VCaP (cell line): ENCODE data around the gene PLEKHH1.

Experiments
- H3K27ac ChIP-seq: fragments of 450-650 bp; 2 replicates; pipeline ENCODE4 v1.5.1; 2017
- CTCF ChIP-seq: fragments of 450-650 bp; conservative IDR thresholded peaks from 2 replicates; pipeline ENCODE4 v1.5.1; 2017; ENCODE audit warnings: mild to moderate bottlenecking, moderate library complexity

Gene PLEKHH1

GRCh38 chr14:67573228-67574010 lies 40.3 kb downstream of the PLEKHH1 start:
- TF ChIP-seq CTCF: no peak

DNA sequence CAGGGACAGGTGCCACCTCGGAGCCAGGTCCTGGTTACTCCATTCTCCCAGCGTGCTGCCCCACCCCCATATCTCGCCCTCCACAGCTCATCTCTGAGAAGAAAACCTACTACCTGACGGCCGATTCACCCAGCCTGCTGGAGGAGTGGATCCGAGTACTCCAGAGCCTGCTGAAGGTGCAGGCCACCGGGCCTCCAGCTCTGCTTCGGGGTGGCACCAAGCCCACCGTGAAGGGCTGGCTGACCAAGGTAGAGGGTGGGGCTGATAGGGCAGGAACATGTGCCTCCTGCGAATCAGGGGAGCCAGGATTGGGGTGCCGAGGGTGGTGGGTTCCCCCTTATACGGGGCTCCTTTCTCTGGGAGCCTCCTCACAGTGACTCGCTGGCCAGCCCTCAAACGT lies 41.1 kb downstream of the PLEKHH1 start:
- TF ChIP-seq CTCF: no peak
- H3K27ac ChIP-seq: no peak overlapping the region

More at GRCh38 chr14:67573228-67574010, 40.3 kb downstream of the PLEKHH1 start:
- H3K27ac ChIP-seq: no peak overlapping the region

- TF ChIP-seq CTCF: no peak
Measured at GRCh38 chr14:67574806-67575205, 41.7 kb downstream of the PLEKHH1 start.

GRCh38 chr14:67575684-67576083 lies 42.6 kb downstream of the PLEKHH1 start:
- no peak overlapping the region for H3K27ac ChIP-seq
- no peak for TF ChIP-seq CTCF

More at GRCh38 chr14:67574806-67575205, 41.7 kb downstream of the PLEKHH1 start:
- H3K27ac ChIP-seq: no peak overlapping the region

DNA sequence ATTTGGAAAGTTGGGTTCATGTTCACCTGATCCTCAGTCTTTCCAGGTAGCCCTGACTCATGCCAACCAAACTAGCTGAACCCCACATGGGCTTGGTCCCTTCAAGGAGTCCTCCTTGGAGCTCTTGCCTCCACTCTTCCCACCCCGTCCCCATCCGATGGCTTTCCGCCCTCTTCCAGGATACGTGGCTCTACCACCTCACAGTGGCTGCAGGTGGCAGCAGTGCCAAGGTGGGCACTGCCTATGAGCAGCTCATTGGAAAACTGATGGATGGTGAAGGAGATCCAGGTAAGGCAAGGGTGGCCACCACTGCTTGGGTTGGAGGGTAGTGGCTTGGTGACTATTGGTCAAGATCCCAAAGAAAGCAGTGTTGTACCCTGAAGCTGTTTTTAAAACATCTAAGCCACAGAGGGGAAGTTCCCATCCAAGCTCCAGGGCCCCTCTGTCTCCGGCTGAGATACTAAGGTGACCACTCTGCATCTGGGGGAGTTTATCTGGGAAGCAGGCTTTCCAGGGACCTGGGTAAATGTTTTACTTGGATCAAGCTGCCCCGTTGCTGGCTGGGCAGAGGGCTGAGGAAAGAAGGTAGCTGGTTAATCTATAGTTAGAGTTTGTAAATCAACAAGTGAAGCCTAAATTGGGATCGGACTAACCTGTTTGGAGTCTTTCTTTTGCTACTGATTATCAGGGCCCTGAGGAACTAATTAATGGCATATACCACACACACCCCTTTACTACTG lies 43.3 kb downstream of the PLEKHH1 start:
- no peak overlapping the region for H3K27ac ChIP-seq
- TF ChIP-seq CTCF: no peak

DNA sequence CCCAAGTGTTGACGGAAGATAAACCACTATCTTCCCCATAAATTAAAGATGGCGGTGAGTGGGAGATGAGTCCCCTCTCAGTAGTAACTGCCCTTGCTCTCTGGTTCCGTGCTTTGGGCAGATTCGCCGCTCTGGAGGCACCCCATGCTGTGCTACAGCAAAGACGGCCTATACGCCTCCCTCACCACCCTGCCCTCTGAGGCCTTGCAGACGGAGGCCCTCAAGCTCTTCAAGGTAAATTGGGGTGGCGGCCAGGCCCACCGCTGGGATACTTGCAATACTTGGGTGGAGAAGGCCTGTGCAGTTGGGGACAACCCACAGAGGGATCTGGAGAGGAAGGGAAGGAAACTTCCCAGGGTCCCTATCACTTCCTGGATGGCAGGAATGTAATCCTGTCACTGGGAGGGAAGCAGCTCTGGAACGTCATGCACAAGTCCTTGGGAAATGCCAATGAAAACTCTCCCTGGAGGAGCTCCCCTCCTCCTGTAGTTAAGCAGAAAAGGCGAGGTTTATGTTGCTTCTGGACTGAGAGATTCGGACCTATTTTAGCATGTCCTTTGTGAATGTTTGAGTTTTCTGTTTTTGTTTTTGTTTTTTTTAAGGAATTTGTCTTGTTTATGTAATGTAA lies 44.2 kb downstream of the PLEKHH1 start:
- no peak overlapping the region for H3K27ac ChIP-seq
- no peak for TF ChIP-seq CTCF
